ENCODE data around the gene GIPC2.
"Not testable (repeated sequence)": the region's sequence is repeated elsewhere in the genome, so short reads cannot be mapped to it uniquely, and the experiment has no call there.

Gene GIPC2

DNA sequence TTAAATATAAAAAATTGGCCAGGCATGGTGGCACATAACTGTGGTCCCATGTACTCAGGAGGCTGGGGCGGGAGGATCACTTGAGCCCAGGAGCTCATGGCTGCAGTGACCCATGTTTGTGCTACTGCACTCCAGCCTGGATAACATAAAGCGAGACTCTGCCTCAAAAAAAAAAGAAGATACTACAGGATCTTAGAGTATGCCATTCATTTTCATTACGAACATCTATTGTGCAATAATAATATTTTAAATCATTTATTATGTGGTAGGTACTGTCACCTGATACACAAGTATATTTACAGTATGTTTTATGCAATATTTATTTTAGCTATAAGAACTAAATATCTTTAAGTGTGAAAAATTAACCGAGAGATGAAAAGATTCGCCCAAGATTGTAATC, 9.3 kb upstream of the GIPC2 start:
- no peak for DNase-seq (ENCODE audit: low read depth in 2 of 2)

DNA sequence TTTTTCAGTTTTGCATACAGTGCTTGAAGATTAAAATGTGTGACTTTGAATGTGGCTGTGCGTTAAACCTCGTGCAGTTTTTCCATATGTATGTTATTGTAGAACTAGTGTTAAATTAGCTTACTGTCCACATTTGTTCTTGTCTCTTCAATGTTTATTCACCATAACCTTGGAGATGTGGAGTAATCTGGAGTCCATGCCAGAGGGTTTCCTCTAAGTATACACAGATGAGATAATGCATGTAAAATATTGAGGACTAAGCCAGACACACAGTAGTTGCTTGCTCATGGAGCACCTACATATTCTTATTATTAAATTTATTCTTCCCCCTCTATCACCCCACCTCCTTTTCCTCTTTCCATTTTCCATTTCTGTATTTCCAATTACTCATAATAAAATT, 7.7 kb upstream of the GIPC2 start:
- no peak for DNase-seq (ENCODE audit: low read depth in 2 of 2)

DNA sequence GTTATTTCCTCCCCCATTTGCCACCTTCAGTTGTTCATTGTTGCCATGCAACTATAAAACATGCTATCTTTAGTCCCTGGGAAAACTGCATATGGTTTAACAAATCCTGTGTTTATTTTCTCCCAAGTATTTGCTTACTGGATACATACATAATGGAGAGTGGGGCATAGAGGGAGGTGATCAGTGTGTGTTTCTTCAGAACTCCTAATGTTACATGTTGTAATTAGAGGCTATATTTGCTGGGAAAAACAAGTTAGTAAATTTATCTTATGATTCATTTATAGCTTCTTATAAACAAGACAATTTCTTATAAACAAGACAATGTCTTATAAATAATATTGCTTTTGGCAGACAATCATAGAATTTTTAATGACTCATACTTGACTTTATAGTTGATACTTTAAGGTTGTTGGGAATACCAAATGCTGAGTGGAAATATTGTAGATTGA, 7.3 kb upstream of the GIPC2 start:
- no peak for DNase-seq (ENCODE audit: low read depth in 2 of 2)

DNA sequence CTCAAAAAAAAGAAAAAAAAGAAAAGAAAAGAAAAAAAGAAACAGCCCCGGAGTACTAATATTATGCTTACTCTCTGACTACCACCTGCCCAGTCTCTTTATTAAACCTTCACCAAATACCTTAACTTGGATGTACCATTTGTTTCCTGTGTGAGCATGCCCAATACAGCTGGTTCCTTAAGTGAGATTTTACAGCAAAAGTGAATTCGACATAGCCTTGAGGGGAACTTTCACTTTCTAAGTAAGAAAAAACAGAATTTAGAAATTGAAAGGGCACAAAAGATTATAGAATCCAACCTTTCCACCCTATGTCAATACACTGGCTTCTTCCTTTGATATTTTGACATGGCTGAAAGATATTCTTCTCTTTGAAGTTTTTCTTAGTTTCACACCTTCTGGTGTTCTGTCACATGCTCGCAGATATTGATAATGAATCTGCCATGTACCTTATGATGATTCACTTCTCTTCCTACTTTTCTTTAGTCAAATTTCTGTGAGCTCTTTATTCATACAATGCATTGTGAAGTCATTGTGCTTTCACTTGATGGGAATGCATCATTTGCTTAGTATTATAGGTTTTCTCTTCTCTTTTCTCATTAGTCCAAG, 5.2 kb upstream of the GIPC2 start:
- no peak for DNase-seq (ENCODE audit: low read depth in 2 of 2)

DNA sequence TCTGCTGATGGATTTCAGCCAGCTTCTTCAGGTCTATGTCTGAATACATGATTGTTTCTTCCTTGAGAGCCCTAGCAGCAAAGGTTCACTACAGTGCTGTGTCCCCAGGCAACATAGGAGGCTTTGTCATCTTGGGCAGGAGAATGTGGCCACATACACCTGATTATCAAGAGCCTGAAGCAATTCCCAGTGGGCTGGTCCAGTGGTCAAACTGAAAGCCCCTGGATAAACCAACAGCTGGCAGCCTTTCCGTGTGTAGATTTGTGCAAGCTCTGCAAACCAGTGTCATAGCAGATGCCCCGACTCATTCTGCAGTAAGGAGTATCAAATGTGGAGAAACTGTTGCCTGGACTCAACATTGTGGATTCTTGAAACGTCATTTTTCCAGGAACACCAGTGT, 2.3 kb upstream of the GIPC2 start:
- no peak for DNase-seq (ENCODE audit: low read depth in 2 of 2)

DNA sequence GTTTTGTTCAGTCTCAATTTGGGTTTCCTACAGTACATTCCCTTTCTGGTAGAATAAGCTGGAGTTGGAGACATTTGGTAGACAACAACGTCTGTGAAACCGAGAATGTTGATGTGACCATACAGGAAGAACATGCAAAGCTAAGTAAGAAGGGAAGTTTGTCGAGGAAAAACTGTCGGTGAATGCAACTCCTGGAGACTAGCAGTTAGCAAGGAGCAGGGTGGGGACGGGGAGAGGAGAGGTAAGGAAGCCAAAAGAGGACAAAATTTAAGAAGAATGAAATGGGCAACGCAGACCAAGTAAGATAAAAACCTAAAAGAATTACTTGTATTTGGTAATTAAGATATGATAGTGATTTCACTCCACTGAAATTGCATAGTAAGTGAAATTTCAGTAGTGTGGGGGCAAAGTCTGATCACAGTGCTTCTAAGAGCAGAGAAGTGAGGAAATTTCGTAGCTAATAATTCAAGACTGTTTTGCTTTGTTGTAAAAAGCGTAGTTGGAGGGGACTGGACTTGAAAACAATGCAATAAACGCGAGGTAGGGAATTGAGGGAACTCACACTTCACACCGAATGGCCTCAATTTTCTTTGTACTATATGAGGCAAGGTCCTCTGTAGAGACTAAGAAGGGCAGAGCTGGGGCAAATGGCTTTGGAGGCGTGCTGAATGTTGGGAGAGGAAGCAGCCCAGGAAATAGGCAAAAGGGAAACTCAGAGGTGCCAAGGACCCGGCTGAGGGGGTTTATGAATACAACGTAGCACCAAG, 787 bp upstream of the GIPC2 start:
- no peak for DNase-seq (ENCODE audit: low read depth in 2 of 2)

DNA sequence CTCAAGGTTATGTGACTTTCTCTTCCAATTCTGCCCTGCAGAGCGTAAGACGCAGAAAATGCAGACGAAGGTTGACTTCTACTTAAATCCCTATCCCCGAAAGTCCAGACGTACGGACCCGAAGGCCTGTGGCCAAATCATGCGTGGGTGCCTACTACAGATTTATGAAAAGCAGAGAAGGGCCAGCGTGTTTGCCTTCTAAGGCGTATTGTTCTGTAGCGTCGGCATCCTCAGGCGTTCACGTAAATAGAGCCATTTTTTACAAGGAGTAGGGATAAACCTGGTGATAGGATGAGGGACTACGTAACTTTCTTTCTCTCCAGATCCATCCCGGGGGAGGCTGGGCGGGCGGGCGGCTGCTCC, 222 bp upstream of the GIPC2 start:
- DNase-seq (ENCODE audit: low read depth in 2 of 2) = no peak

DNA sequence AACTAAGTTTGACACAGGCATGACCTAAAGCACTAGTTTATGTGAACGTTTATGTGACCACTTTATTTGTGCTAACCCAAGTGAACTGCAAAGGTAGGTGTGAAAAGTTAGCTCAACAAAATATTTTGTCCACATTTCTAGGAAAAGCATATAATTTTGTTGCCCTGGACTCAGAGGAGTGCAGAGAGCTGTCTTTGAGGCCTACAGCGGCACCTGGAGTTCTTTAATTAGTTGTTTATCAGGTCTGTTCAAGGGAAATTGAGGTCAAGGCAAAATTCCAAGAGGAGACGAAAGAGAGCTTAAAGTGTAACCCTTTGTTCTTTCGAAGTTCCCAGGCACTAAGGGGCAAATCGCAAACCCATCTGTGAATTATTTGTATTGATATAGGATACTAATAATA, 1.3 kb downstream of the GIPC2 start:
- no peak for DNase-seq (ENCODE audit: low read depth in 2 of 2)

DNA sequence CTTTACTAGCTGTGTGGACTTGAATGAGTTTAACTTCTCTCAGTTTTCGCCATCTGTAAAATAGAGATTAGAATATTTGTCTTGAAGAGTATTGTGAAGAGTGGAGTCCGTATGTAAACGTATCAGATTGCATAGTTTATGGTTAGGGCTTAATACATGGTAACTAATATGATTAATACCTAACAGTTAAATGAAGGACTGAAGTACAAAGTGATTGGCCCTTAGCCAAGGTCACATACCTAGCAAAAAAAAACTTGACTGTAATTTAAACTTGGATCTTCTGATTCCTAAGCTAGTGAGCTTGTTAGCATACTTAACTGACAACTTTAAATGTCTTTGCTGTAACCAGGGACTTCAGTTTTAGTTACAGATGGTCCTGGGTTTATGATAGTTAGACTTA, 1.9 kb downstream of the GIPC2 start:
- DNase-seq (ENCODE audit: low read depth in 2 of 2) = no peak

DNA sequence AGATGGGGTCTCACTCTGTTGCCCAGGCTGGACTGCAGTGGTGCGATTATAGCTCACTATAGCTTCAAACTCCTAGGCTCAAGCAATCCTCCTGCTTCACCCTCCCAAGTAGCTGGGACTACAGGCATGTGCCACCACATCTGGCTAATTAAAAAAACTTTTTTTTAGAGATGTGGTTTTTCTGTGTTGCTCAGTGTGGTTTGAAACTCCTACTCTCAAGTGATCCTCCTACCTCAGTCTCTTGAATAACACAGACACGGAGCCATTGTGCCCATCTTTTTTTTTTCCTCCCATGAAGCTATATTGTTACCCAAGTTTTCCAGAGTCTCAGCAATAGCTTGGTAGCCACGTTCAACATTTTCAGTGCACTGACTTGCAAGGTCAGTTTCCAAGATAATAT, 2.7 kb downstream of the GIPC2 start:
- no peak for DNase-seq (ENCODE audit: low read depth in 2 of 2)

DNA sequence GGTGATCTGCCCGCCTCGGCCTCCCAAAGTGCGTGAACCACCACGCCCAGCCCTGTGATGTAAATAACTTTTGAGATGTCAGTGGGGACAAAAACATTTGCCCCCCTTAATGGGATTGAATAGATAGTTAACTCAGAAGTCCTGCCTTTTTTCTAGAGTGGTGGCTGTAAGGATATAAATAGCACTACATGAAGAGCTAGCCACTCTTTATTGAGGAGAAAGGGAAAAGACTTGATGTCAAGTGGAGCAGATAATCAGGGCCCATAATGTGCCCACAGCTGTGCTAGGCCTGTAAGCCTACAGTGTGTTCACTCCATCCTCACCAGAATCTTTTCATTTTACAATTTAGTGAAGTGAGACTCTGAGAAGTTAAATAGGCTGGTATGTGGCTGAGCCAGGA, 3.6 kb downstream of the GIPC2 start:
- no peak for DNase-seq (ENCODE audit: low read depth in 2 of 2)

DNA sequence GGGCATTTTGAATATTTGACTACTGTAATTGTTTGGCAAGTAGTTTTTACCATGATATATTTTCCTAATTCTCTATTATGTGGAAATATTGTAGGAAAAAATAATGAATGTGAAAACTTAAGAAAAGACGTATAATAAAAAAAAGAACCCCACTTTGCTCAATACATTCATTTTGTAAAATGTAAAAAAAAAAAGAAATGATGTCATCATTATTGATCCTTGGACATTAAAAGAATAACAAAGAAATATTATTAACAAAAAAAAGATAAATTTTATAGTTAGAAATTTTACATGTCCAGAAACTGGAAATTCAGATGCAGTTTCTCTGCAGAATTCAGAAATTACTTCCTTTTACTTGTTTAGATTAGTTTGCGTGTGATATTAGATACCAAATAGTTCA, 5.2 kb downstream of the GIPC2 start:
- no peak for DNase-seq (ENCODE audit: low read depth in 2 of 2)

DNA sequence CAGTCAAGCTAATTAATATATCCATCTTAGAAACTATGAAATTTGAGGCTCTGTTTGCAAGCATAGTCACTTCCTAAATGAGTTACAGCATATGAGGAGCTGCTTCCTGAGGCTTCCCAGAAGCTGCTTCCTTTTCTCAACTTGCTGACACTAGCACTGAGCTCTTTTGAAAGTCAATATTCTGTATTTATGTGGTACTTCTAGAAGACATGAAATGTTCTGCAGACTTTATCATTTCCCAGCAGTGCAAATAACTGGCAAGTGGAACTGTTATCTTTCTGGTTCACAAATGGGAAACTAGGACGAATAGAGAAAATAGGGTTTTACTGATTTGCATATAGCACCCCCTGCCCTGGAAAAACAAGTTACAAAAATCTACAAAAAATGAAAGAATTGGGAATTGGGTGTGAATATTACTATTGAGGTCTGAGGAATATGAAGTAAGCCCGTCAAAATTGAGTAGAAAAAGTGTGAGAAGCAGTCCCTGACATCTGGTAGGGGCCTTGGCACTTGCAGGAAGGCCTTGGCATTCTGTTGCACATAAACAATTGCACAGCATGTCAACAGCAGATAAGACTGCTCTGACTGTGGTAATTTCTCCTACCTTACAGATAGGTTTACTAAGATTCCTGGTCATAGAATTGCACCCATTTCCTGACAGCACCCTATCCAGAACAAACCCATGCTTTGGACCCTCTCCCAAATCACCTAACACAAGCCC, 7.1 kb downstream of the GIPC2 start:
- DNase-seq (ENCODE audit: low read depth in 2 of 2) = no peak

DNA sequence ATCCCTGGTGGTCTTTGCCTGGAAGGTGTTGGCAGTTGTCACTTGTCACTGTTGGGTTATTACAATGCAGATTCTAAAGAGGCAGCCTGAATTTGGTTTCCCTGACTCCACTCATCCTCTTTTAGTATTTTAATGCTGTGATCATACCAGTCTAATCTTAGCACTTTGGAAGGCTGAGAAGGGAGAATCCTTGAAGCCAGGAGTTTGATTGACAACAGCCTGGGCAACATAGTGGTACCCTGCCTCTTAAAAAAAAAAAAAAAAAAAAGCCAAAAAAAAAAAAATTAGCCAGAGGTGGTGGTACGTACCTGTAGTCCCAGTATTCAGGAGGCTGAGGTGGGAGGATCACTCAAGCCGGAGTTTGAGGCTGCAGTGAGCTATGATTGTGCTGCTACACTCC, 7.7 kb downstream of the GIPC2 start:
- DNase-seq (ENCODE audit: low read depth in 2 of 2) = no peak

DNA sequence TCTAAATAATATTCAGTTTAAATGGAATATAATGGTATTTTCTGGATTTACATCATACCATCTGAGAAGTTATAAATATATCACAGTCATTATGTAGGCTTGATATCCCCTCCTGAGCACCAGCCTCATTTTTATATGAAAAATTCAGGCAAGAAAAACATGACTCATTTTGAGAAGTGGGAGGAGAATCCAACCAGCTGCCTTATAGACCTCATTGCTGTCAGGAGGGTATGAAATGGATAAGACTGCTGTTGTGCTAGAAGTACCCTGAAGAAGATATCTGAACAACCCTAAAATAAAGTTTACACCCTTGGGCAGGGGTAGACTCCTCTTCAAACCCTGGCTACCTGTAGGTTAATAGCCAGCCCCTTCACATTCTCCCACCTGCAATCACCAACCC, 8.8 kb downstream of the GIPC2 start:
- DNase-seq (ENCODE audit: low read depth in 2 of 2) = no peak

DNA sequence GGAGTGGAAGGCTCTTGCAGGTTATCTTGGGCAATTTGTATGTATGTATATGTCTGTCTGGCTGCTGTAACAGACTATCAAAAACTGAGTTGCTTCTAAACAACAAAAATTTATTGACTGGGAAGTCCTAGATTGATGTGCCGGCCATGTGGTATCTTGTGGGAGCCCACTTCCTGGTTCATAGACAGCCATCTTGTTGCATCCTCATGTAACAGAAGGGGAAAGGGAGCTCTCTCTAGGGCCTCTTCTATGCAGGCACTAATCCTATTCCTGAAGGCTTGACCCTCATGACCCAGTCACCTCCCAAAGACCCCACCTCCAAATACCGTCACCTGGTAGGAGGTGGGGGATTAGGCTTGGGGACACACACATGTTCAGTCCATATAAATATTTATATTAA, 9.2 kb downstream of the GIPC2 start:
- no peak for DNase-seq (ENCODE audit: low read depth in 2 of 2)

DNA sequence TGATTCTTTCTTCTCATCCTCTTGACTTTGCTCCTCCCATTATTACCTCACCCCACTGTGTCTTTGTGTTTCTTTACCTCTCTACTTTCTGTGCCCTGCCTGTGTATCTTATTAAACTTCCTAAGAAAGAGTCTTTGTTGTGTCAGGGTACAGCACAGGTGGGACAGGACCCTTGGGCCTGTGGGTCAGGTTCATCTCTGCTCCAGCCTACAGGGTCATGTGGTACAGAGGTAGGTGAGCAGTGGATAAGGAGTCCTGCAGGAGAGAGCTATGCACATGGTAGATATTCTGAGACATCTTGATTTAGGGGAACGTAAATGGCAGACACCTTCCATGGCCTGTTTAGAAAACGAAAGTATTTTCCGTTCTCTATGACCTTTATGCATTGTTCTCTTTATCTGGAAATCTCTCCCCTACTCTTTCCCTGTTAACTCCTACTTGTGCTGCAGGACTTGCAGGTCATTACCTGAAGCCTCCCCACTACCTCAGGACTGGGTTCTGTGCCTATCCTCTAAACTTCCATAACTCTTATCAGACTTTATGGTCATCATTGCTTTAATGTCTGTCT, 9.9 kb downstream of the GIPC2 start:
- no peak for DNase-seq (ENCODE audit: low read depth in 2 of 2)

DNA sequence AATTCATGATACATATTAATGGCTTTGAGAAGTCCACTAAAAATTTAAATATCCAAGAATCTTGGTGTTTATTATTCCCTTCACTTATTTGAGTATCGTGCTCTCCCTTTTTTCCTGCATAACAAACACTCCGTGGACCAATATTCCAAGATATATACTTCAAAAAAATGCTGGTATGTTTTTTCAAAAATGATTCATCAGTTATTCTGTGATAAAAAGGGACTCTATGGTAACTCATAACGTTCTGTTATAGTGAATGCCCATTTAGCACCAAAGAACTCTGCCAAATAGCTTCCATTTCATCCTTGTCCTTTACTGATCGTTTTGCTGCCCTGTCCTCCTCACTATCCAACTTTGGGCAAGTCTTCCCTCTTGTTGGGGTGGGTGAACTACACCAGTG, 12.9 kb downstream of the GIPC2 start:
- no peak for DNase-seq (ENCODE audit: low read depth in 2 of 2)

DNA sequence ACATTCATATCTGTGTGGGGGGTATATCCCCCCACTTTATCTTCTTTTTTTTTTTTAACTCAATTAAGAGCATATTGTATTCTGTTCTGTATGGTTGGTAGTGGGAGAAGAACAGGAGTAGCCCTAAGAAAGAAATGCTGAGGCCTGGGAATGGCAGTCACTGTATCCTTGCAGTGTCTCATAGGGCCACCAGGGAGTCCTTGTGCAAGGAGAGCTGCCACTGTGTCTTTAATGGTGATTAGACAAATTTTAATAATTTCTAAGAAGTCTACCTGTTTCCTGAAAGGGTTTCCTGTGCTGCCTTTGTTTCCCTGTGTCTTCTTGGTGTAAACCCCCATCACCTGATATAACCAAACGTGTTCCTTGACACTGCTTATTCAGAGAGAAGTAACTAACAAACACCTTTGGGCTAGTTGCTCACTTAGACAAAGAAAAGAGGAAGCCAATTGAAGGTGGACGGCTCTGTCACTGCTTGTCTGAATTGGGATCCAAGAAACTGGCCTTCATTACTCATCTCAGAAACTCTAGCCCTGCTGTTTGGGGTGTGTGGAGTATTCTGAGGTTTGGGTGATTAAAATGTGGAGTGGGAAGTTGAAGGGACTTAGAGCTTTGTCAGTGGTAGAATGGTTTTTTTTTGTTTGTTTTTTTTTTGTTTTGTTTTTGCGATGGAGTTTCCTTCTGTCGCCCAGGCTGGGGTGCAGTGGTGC, 15.2 kb downstream of the GIPC2 start:
- no peak for DNase-seq (ENCODE audit: low read depth in 2 of 2)

DNA sequence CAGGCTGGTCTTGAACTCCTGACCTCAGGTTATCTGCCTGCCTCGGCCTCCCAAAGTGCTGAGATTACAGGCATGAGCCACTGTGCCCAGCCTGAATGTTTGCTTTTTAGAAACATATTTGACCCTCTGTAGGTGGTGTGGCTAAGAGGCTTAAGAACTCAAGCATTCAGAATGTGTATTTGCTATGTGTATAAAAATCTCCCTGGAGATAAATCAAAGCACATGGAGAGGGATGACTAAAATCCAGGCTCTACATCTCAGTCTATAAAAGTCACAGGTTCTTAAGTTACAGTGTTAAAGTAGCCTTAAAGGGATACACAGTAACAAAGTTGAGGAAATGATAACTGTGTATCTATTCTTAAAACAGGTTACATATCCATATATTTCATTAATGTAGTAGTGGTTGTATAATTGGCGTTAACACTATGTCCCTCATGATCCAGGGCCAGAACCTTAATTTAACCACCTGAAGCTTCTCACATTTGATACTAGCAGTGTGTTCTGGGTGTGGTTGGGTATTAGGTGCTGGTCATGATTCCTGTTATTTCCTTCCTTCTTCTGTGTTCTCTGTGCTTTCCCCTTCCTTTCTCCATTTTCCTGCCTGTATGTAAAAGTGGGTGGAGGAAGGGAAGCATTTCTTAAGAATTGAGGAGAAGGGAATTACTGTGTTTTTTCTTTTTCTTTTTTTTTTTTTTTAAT, 16.2 kb downstream of the GIPC2 start:
- DNase-seq (ENCODE audit: low read depth in 2 of 2) = no peak

DNA sequence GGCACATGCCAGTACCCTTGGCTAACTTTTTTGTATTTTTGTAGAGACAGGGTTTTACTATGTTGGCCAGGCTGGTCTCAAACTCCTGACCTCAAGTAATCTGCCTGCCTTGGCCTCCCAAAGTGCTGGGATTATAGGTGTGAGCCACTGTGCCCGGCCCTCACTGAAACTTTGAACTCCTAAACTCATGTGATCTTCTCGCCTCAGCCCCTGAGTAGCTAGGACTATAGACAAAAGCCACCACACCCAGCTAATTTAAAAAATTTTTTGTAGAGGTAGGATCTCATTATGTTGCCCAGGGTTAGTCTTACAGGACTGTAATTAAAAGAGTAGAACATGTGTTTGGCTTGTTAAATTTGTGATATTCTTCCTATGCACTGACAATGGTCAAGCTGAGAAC, 19.1 kb downstream of the GIPC2 start:
- DNase-seq (ENCODE audit: low read depth in 2 of 2) = not testable (repeated sequence)
